ENCODE measurements around the gene CAND1. TPM values are rescaled to one million over a fixed set of nuclear protein-coding genes. Genes with fewer than 3 reads are reported as not detected.

Gene CAND1
- total and polyA plus RNA-seq, 2 donors from 2014 or later, result 28.8 to 104 TPM

- Histone ChIP-seq H3K27me3 (ENCODE audit: control insufficient read depth, insufficient read depth, low read length) (no peaks in the 10 kb centered on the region), H3K4me3 (ENCODE audit: low read length in 3 of 3) (peak overlapping the region; percentile 84 to 98 (median 84)), H3K27ac (ENCODE audit: low read depth in 2 of 2, low read length in 2 of 2) (peak overlapping the region; percentile 93 to 99), H3K36me3 (ENCODE audit: control insufficient read depth in 2 of 3, insufficient read depth in 3 of 3, low read length in 3 of 3) (no peaks in the 10 kb centered on the region), H3K9ac (ENCODE audit: low read length in 3 of 3) (peak overlapping the region; percentile 72 to 98 (median 77)), H3K4me1 (ENCODE audit: control insufficient read depth in 2 of 3, insufficient read depth in 2 of 3, low read depth in 1 of 3, low read length in 3 of 3) (peaks cover 2 to 17% (median 9%) of the 10 kb centered on the region in 3 donors), H3K9me3 (ENCODE audit: control insufficient read depth in 2 of 3, insufficient read depth in 1 of 3, low read length in 3 of 3) (peaks cover 0 to 7% (median 0%) of the 10 kb centered on the region in 3 donors)
- intact Hi-C loops (cut with DNase I), result no loop called here
- FAIRE-seq, result no peak
- TF ChIP-seq, protein P1, sequence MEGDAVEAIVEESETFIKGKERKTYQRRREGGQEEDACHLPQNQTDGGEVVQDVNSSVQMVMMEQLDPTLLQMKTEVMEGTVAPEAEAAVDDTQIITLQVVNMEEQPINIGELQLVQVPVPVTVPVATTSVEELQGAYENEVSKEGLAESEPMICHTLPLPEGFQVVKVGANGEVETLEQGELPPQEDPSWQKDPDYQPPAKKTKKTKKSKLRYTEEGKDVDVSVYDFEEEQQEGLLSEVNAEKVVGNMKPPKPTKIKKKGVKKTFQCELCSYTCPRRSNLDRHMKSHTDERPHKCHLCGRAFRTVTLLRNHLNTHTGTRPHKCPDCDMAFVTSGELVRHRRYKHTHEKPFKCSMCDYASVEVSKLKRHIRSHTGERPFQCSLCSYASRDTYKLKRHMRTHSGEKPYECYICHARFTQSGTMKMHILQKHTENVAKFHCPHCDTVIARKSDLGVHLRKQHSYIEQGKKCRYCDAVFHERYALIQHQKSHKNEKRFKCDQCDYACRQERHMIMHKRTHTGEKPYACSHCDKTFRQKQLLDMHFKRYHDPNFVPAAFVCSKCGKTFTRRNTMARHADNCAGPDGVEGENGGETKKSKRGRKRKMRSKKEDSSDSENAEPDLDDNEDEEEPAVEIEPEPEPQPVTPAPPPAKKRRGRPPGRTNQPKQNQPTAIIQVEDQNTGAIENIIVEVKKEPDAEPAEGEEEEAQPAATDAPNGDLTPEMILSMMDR (IDR thresholded peaks at IDR 0.05; ENCODE audit: borderline replicate concordance, extremely low read depth, insufficient read depth), result no peak
- peak; percentile 91 to 99 (median 96) for DNase-seq
Measured at GRCh38 chr12:67268335-67268895, 743 bp upstream of the CAND1 start.

DNA sequence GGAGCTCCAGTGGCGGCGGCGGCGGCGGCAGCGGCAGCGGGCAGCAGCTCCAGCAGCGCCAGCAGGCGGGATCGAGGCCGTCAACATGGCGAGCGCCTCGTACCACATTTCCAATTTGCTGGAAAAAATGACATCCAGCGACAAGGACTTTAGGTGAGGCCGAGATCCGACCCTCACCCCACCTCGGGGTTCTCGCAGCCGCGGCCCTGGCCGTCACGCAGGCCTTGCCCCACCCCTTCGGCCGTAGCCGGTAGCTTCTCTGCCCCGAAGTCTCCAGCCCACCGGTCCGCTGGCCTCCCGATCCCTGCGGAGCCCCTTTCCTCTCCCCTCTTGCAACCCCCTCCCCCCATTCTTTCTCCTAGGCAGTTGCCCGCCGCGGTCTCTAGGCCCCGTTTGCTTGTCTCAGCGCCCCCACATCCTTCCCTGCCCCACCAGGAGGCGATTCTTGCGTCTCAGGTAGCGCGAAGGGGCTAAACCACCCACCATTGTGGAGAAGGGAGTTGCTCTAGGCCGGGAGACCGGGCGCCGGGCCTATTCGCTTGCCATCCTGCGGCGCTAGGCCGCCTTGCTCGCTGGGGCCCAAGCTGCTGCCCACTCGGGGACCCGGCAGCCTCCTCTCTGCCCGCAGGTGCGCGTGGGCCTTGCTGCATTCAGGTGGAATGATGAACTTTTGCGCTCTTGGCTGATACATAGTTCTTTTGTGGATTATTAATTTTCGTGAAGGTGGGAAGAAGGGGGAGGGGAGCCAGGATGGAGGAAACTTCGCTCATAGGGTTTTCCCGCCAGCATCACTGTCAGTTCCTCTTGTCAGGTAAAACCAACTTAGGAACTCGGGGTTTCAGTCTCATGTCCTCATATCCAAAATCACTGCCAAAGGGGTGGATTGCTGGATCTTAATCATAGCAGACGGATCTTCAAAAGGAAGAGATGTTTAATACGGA is 745 bp downstream of the CAND1 start:
- Histone ChIP-seq H3K27me3 (ENCODE audit: control insufficient read depth, insufficient read depth, low read length) (no peaks in the 10 kb centered on the region), H3K4me3 (ENCODE audit: low read length in 3 of 3) (peak overlapping the region; percentile 89 to 98 (median 93)), H3K27ac (ENCODE audit: low read depth in 2 of 2, low read length in 2 of 2) (peak overlapping the region; percentile 99), H3K9ac (ENCODE audit: low read length in 3 of 3) (peak overlapping the region; percentile 92 to 98 (median 98)), H3K4me1 (ENCODE audit: control insufficient read depth in 2 of 3, insufficient read depth in 2 of 3, low read depth in 1 of 3, low read length in 3 of 3) (peaks cover 2 to 27% (median 9%) of the 10 kb centered on the region in 3 donors), H3K36me3 (ENCODE audit: control insufficient read depth in 2 of 3, insufficient read depth in 3 of 3, low read length in 3 of 3) (no peaks in the 10 kb centered on the region), H3K9me3 (ENCODE audit: control insufficient read depth in 2 of 3, insufficient read depth in 1 of 3, low read length in 3 of 3) (peaks cover 0 to 2% (median 0%) of the 10 kb centered on the region in 3 donors)
- intact Hi-C loops (cut with DNase I), result no loop called here
- no peak for FAIRE-seq
- DNase-seq, result peak; percentile 72 to 90 (median 84)
- TF ChIP-seq, protein P1 (IDR thresholded peaks at IDR 0.05; ENCODE audit: borderline replicate concordance, extremely low read depth, insufficient read depth), result no peak

DNA sequence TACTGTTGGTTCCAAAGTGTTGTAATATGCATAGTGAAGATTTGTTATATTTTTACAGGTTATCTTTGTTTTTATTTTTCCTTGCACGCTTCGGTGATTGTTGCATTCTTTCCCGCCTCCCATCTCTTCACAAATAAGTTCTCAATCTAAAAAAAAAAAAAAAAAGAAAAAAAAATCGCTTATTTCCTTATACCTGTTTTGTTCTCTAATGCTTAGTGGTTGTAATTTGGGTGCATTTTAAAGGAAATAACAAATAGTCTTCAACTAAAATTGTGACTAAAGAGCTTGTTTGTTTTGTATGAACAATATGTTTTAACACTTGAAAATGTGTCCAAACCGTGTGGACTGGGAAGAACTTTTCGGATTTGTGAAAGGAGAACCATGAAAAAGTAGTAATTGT is 1.5 kb downstream of the CAND1 start:
- Histone ChIP-seq H3K4me3 (ENCODE audit: low read length in 3 of 3) (peak overlapping the region; percentile 89 to 98 (median 93)), H3K27me3 (ENCODE audit: control insufficient read depth, insufficient read depth, low read length) (no peaks in the 10 kb centered on the region), H3K36me3 (ENCODE audit: control insufficient read depth in 2 of 3, insufficient read depth in 3 of 3, low read length in 3 of 3) (no peaks in the 10 kb centered on the region), H3K9ac (ENCODE audit: low read length in 3 of 3) (peak overlapping the region; percentile 92 to 98 (median 98)), H3K9me3 (ENCODE audit: control insufficient read depth in 2 of 3, insufficient read depth in 1 of 3, low read length in 3 of 3) (peaks cover 0 to 2% (median 0%) of the 10 kb centered on the region in 3 donors), H3K27ac (ENCODE audit: low read depth in 2 of 2, low read length in 2 of 2) (peak overlapping the region; percentile 99), H3K4me1 (ENCODE audit: control insufficient read depth in 2 of 3, insufficient read depth in 2 of 3, low read depth in 1 of 3, low read length in 3 of 3) (peaks cover 2 to 29% (median 9%) of the 10 kb centered on the region in 3 donors)
- no peak for DNase-seq
- intact Hi-C loops (cut with DNase I), result no loop called here
- TF ChIP-seq, protein P1 (IDR thresholded peaks at IDR 0.05; ENCODE audit: borderline replicate concordance, extremely low read depth, insufficient read depth), result no peak
- FAIRE-seq, result no peak
